H9 (cell line): ENCODE data around the gene RHBDD1. TPM values are rescaled to one million over a fixed set of nuclear protein-coding genes. Genes with fewer than 3 reads are reported as not detected.

ENCODE experiments used
- DNase-seq: peaks from one replicate; pipeline ENCODE4 v3.0.0-alpha.2; 2017
- H2AFZ ChIP-seq: one replicate; pipeline ENCODE4 v1.6.1; 2013; ENCODE audit warnings: mild to moderate bottlenecking, low read length, control low read depth, moderate library complexity
- H2AK5ac ChIP-seq: 2 replicates; pipeline ENCODE4 v1.6.1; 2013; ENCODE audit warnings: low read length, control low read depth, mixed read lengths; ENCODE audit not compliant: insufficient read length
- H2BK120ac ChIP-seq: one replicate; pipeline ENCODE4 v1.6.1; 2013; ENCODE audit warnings: low read depth, mild to moderate bottlenecking, low read length, control low read depth, inconsistent platforms; ENCODE audit not compliant: poor library complexity, severe bottlenecking
- H2BK12ac ChIP-seq: 2 replicates; pipeline ENCODE4 v1.6.1; 2013; ENCODE audit warnings: low read length, control low read depth, mixed read lengths, low read depth; ENCODE audit not compliant: insufficient read length
- H2BK15ac ChIP-seq: 2 replicates; pipeline ENCODE4 v1.6.1; 2013; ENCODE audit warnings: low read depth, low read length, control low read depth
- H2BK20ac ChIP-seq: one replicate; pipeline ENCODE4 v1.6.1; 2013; ENCODE audit warnings: low read depth, mild to moderate bottlenecking, low read length, control low read depth, inconsistent platforms; ENCODE audit not compliant: poor library complexity, severe bottlenecking
- H2BK5ac ChIP-seq: 2 replicates; pipeline ENCODE4 v1.6.1; 2013; ENCODE audit warnings: low read length, control low read depth, mixed read lengths; ENCODE audit not compliant: insufficient read length
- H3K14ac ChIP-seq: 2 replicates; pipeline ENCODE4 v1.6.1; 2013; ENCODE audit warnings: low read length, control low read depth; ENCODE audit not compliant: insufficient read depth
- H3K18ac ChIP-seq: 2 replicates; pipeline ENCODE4 v1.6.1; 2013; ENCODE audit warnings: low read depth, mild to moderate bottlenecking, mixed read lengths, low read length, control low read depth; ENCODE audit not compliant: insufficient read length
- H3K23ac ChIP-seq: 2 replicates; pipeline ENCODE4 v1.6.1; 2013; ENCODE audit warnings: low read length, control low read depth, mixed read lengths, low read depth; ENCODE audit not compliant: insufficient read length
- H3K23me2 ChIP-seq: 2 replicates; pipeline ENCODE4 v1.6.1; 2013; ENCODE audit warnings: low read depth, mild to moderate bottlenecking, mixed read lengths, low read length, control low read depth; ENCODE audit not compliant: insufficient read length, poor library complexity, severe bottlenecking
- H3K27ac ChIP-seq: 2 replicates; pipeline ENCODE4 v1.5.1; 2013; ENCODE audit warnings: low read length, control low read depth, mixed read lengths, low read depth; ENCODE audit not compliant: insufficient read length
- H3K27me3 ChIP-seq: 2 replicates; pipeline ENCODE4 v1.6.1; 2013; ENCODE audit warnings: low read length, control low read depth, inconsistent platforms; ENCODE audit not compliant: insufficient read depth
- H3K4ac ChIP-seq: 2 replicates; pipeline ENCODE4 v1.6.1; 2013; ENCODE audit warnings: low read depth, mild to moderate bottlenecking, control low read depth, inconsistent platforms, low read length, moderate library complexity
- H3K4me1 ChIP-seq: 2 replicates; pipeline ENCODE4 v1.6.1; 2013; ENCODE audit warnings: low read length, control low read depth, inconsistent platforms; ENCODE audit not compliant: insufficient read depth
- H3K4me2 ChIP-seq: 2 replicates; pipeline ENCODE4 v1.6.1; 2013; ENCODE audit warnings: low read length, control low read depth, mixed read lengths; ENCODE audit not compliant: insufficient read length, insufficient read depth
- H3K56ac ChIP-seq: 2 replicates; pipeline ENCODE4 v1.6.1; 2013; ENCODE audit warnings: low read depth, mild to moderate bottlenecking, mixed read lengths, low read length, control low read depth; ENCODE audit not compliant: insufficient read length
- H3K79me1 ChIP-seq: 2 replicates; pipeline ENCODE4 v1.6.1; 2013; ENCODE audit warnings: low read depth, mild to moderate bottlenecking, moderate library complexity, low read length, control low read depth, inconsistent platforms; ENCODE audit not compliant: insufficient read depth, poor library complexity, severe bottlenecking
- H3K79me2 ChIP-seq: 2 replicates; pipeline ENCODE4 v1.6.1; 2013; ENCODE audit warnings: low read length, control low read depth, inconsistent platforms; ENCODE audit not compliant: insufficient read depth
- H3K9ac ChIP-seq: 2 replicates; pipeline ENCODE4 v1.6.1; 2013; ENCODE audit warnings: low read length, control low read depth, mixed read lengths; ENCODE audit not compliant: insufficient read length; ENCODE audit errors: extremely low read depth
- H3K9me3 ChIP-seq: one replicate; pipeline ENCODE4 v1.6.1; 2013; ENCODE audit warnings: low read depth, low read length, inconsistent platforms; ENCODE audit not compliant: control insufficient read depth
- H3T11ph ChIP-seq: one replicate; pipeline ENCODE4 v1.6.1; 2013; ENCODE audit warnings: mild to moderate bottlenecking, low read length, control low read depth, inconsistent platforms
- H4K20me1 ChIP-seq: one replicate; pipeline ENCODE4 v1.6.1; 2013; ENCODE audit not compliant: control insufficient read depth, insufficient read length, insufficient read depth
- H4K5ac ChIP-seq: 2 replicates; pipeline ENCODE4 v1.6.1; 2013; ENCODE audit warnings: low read depth, mild to moderate bottlenecking, mixed read lengths, low read length, control low read depth; ENCODE audit not compliant: insufficient read length
- H4K8ac ChIP-seq: replicated peaks from 2 replicates; pipeline ENCODE4 v1.6.1; 2013; ENCODE audit warnings: low read length, control low read depth, mixed read lengths, low read depth; ENCODE audit not compliant: insufficient read length
- H4K91ac ChIP-seq: 2 replicates; pipeline ENCODE4 v1.6.1; 2013; ENCODE audit warnings: low read depth, mild to moderate bottlenecking, moderate library complexity, mixed read lengths, low read length, control low read depth; ENCODE audit not compliant: insufficient read length
- H3K27ac Mint-ChIP-seq, 3 experiments: 2 replicates in 2 of 3; 3 replicates in 1 of 3; pipeline ENCODE4 v1.8.0; 2020 to 2021; ENCODE audit warnings: mixed read lengths in 3 of 3, mild to moderate bottlenecking in 1 of 3, moderate library complexity in 1 of 3
- H3K27me3 Mint-ChIP-seq: 2 replicates; pipeline ENCODE4 v1.8.0; 2021; ENCODE audit warnings: low read depth, mild to moderate bottlenecking, moderate library complexity, mixed read lengths
- H3K36me3 Mint-ChIP-seq, 3 experiments: 2 replicates in 2 of 3; 3 replicates in 1 of 3; pipeline ENCODE4 v1.8.0; 2020 to 2021; ENCODE audit warnings: low read depth in 3 of 3, mixed read lengths in 3 of 3; ENCODE audit not compliant: insufficient read depth in 1 of 3
- H3K4me1 Mint-ChIP-seq, 2 experiments: 2 replicates each; pipeline ENCODE4 v1.8.0; 2020; ENCODE audit warnings: mixed read lengths in 2 of 2
- H3K4me3 Mint-ChIP-seq, 2 experiments: 2 replicates in 1 of 2; 3 replicates in 1 of 2; pipeline ENCODE4 v1.8.0; 2020 to 2021; ENCODE audit warnings: mild to moderate bottlenecking in 2 of 2, mixed read lengths in 2 of 2, moderate library complexity in 1 of 2
- H3K9me3 Mint-ChIP-seq, 2 experiments: 2 replicates in 1 of 2; 3 replicates in 1 of 2; pipeline ENCODE4 v1.8.0; 2020; ENCODE audit warnings: mild to moderate bottlenecking in 2 of 2, mixed read lengths in 2 of 2, moderate library complexity in 1 of 2
- CTCF ChIP-seq: fragments of 200-600 bp; sonication (generic); conservative IDR thresholded peaks from 3 replicates; pipeline ENCODE4 v1.8.0; 2021; ENCODE audit warnings: antibody characterized with exemption, mild to moderate bottlenecking
- WGBS: extraction: QIAGEN DNeasy Blood & Tissue Kit; methylation state at CpG from one replicate; pipeline ENCODE4 v1.1.7; 2013; ENCODE audit warnings: missing lambda C conversion rate, low lambda C conversion rate, mixed read lengths; ENCODE audit not compliant: insufficient read length; ENCODE audit errors: extremely low coverage; 5-methylcytosine and 5-hydroxymethylcytosine counted together
- total RNA-seq: library from RNA; stranded (reverse); gene quantifications from 2 replicates; pipeline ENCODE4 v1.2.1, GENCODE V29; 2021

Gene RHBDD1
- total RNA-seq, 1 experiment from 2014 or later = 24.9 TPM

GRCh38 chr2:226910384-226910783, 74.5 kb downstream of the RHBDD1 start:
- WGBS = no CpG with 5 or more reads among the region's 1 CpG
- no peaks in the 10 kb centered on the region for H3K9me3 Mint-ChIP-seq
- Histone ChIP-seq H3K4me1 (no peaks in the 10 kb centered on the region), H3K4ac (no peak overlapping the region), H3K79me2 (no peaks in the 10 kb centered on the region), H3K56ac (no peak overlapping the region), H3K27ac (no peak overlapping the region), H3K14ac (no peak overlapping the region), H4K8ac (no peak overlapping the region), H3K18ac (no peak overlapping the region), H3K9me3 (no peaks in the 10 kb centered on the region), H2BK120ac (no peak overlapping the region), H3K9ac (no peak overlapping the region), H2AFZ (no peak overlapping the region), H2BK5ac (no peak overlapping the region), H3T11ph (no peak overlapping the region), H3K23me2 (no peaks in the 10 kb centered on the region), H2BK12ac (no peak overlapping the region), H2AK5ac (no peak overlapping the region), H4K5ac (no peak overlapping the region), H2BK20ac (no peak overlapping the region), H3K4me2 (no peak overlapping the region), H3K79me1 (no peaks in the 10 kb centered on the region), H2BK15ac (no peak overlapping the region), H4K20me1 (no peaks in the 10 kb centered on the region), H3K27me3 (no peaks in the 10 kb centered on the region), H4K91ac (no peak overlapping the region), H3K23ac (no peak overlapping the region)
- no peak overlapping the region for H3K27ac Mint-ChIP-seq
- no peak overlapping the region for H3K4me3 Mint-ChIP-seq
- peaks cover 0 to 2% (median 0%) of the 10 kb centered on the region in 3 experiments; a peak in 1 of 7 replicates for H3K36me3 Mint-ChIP-seq
- DNase-seq = no peak
- H3K4me1 Mint-ChIP-seq = no peaks in the 10 kb centered on the region
- H3K27me3 Mint-ChIP-seq = no peaks in the 10 kb centered on the region
- TF ChIP-seq CTCF = no peak
